ENCODE results near the gene COMMD2. TPM values are rescaled to one million over a fixed set of nuclear protein-coding genes. Genes with fewer than 3 reads are reported as not detected.

The COMMD2 gene
- 16.1 and 18.0 TPM in 2 replicates for total RNA-seq

DNA sequence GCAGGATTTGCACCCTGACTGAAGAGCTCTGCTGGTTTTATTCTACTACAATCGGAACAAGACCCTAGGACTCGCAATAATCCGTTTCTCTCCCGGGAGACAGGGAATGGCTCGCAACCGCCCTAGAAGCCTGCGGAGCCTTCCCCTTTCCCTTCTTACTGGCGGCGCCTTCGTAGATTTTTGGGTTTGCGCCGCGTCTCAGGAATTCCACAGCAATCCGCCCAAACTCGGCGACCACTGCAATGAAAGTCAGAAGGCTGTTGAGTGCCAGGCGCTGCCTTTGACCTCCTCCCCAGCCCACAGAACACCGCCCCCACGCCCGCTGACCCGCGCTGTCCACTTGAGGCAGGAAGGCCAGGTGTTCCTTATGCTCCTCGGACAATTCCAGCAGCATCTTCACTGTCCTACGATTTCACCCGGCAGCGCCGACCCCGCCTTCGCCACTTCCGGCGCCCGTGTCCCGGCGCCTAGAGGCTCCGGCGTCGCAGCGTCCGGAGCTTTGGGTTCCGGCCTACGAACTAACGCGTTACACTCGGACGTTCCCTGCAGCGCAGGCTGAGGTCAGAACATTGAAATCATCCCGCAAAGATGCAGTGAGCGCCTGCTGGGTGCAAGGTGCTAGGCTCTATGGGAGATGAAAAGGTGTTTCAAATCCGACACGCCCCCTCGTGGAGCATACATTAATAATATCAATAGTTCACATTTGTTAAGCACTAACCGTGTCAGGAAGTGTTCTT lies at the start of gene COMMD2:
Gene COMMD2, minus strand, starts transcription at position 439 of the 737 bp plus-strand sequence. Its CDS starts 45 bp downstream, at position 394.

DNA sequence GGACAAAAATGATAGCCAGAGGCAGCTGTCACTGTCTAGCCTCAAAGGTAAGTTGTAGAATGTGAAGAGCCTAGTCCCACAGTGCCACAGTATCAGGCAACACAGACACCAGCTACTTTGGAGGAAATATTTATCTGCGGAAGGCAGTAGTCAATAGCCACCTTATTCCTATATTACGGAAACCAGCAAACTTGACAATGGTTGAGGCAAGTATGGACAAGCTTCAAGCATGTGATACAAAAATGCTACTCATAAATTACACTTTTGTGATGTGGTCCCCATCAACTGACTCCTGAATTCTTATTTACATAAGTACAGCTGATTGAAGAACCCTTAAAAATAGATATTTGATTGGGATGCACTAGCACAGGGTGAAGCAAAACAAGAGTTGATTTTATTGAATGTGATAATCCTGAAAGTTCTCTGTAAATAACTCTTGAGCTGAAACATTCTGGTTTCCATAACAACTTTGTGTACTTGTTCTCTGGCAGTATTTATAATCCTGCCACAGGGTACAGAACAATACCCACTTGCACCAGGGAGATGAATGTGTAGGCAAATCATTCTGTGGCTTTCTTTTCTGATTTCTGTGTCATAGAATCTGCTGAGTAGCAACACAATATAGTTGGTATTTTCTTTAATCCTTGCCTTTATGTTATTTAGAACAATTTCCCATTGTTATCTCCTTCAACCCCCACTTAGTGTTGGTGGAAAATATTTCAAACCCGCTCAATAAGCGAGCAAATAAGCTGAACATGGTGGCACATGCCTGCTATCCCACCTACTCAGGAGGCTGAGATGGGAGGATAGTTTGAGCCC lies 40.4 kb upstream of the COMMD2 start, which contains the start of gene ANKUB1:
Gene ANKUB1, minus strand, starts transcription at position 103 of the 819 bp plus-strand sequence. CDS start 188 bp downstream, outside the sequence.

Other genes starting within 250 kb of the COMMD2 start
- 23.2 and 28.6 TPM in 2 replicates for gene WWTR1, start 94.5 kb downstream of the COMMD2 start, total RNA-seq
- gene ANKUB1, start 40.1 kb upstream of the COMMD2 start, total RNA-seq = not detected in 2 replicates
- 58.5 and 60.8 TPM in 2 replicates for gene RNF13, start 60.7 kb upstream of the COMMD2 start, total RNA-seq
- 248 and 272 TPM in 2 replicates for gene PFN2, start 218.4 kb upstream of the COMMD2 start, total RNA-seq

Data from bronchial smooth muscle cell (primary cell).